Renal cortex interstitium (tissue), 11 donors: Measurements from ENCODE around the gene MEX3D. TPM values are rescaled to one million over a fixed set of nuclear protein-coding genes. Genes with fewer than 3 reads are reported as not detected.

ENCODE experiments used
- DNase-seq, 11 donors: peaks; one replicate each; pipeline ENCODE4 v3.0.0-alpha.2; 2013; ENCODE audit warnings: low read depth in 9 of 11, low spot score in 4 of 11; ENCODE audit errors: extremely low read depth in 1 of 11
- polyA plus RNA-seq, 3 donors: library from polyadenylated mRNA; unstranded; fragments of 120-200 nt; gene quantifications; one replicate each; pipeline ENCODE4 v1.2.1, GENCODE V29; 2013; ENCODE audit not compliant: insufficient read length in 3 of 3

Gene MEX3D
- polyA plus RNA-seq, 3 donors: 19.3 to 33.9 (median 28.2) TPM

- peak; percentile 86 to 93 (median 91) for DNase-seq
Measured at GRCh38 chr19:1605236-1606137, 37.4 kb upstream of the MEX3D start, which contains the start of gene UQCR11. Gene UQCR11, minus strand, starts transcription at chr19:1605462. Its CDS starts 53 bp downstream, at chr19:1605409.

GRCh38 chr19:1602091-1602707, 34.1 kb upstream of the MEX3D start:
- DNase-seq: no peak

GRCh38 chr19:1601613-1602064, 33.5 kb upstream of the MEX3D start:
- no peak for DNase-seq

DNA sequence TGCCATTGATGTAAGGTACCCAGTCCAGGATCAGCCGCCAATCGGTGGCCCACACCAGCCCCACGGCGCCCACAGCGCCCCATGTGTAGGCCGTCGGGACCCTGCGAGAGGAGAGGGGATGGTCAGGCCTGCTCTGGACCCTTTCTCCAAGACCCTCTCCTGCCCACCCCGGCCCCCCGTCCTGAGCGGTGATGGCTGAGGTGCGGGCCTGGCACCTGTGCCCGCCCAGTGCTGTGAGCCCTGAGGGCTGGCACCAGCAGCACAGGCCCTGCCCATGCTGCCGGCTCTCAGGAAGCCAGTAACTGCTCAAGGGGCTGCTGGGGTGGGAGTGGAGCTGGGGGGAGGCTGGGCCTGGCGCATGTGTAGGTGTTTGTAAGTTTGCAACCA, 31.3 kb upstream of the MEX3D start:
- no peak for DNase-seq

DNA sequence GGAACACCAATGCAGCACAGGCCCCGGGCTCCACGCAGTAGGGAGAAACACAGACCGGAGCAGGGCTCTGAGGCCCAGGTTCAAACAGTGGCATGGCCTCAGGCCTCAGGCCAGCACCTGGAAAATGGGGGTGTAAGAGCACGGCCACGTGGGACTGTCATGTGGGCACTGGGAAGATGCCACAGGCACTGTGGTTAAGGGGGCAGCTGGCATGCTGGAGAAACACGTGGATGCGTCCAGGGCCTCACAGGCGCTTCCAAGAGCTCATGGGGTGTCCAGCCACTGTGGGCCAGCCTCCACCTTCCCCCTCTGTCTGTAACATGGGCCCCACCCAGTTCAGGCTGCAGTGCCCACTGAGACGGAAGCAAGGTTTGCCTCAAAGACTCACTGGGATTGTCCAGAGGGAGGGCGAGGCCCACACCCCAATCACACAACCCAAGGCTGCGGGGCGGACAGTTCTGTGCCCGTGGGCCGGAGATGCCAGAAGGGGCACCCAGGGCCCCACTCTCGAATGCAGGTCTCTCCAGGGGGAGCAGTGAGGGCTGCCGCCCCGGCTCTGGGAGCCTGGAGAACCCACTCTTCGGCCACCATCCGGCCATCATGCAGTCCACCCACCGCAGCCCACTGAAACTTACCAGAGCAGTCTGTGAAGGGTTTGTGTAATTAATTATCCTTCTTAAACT, 30.8 kb upstream of the MEX3D start:
- no peak for DNase-seq

GRCh38 chr19:1593501-1593772, 25.3 kb upstream of the MEX3D start:
- DNase-seq: no peak

- peak; percentile 81 to 94 (median 89) for DNase-seq
Measured at GRCh38 chr19:1592755-1593500, 24.8 kb upstream of the MEX3D start, which contains the start of gene MBD3. Gene MBD3, minus strand, starts transcription at chr19:1592865. Its CDS starts 234 bp downstream, at chr19:1592631.

DNA sequence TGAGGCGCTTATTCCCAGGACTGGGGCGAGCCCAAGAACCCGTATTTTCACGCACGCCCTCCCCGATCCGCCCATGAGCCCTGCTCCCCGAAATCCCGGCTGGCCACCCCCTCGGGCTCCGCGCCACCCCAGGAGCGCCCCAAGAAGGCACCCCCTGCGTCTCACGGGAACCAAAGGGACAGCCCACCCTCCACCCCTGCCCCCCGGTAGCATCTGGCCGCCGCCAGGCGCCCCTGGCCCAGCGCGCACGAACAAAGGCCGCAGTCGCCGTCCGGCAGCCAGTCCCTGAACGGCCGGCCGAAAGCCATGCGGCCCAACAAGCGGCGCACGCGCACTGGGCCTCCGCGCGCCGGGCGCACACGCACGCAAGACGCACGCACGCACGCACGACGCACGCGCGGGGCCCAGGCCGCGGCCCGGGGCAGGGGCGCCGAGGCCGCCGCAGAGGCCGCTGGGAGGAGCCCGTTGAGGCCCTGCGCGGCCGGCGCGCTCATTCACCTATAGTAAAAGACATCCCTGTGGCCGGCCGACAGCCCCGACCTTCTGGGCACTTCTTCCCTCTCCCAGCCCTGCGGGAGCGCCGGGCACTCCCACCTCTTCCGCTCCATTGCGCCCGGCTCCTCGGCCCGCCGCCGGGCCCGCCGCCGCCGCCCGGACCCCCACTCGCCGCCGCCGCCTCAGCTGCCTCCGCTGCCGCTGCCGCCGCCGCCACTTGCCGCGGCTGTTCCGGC, 24.1 kb upstream of the MEX3D start:
- DNase-seq: peak; percentile 52 to 88 (median 83)

GRCh38 chr19:1591421-1592023, 23.4 kb upstream of the MEX3D start:
- no peak for DNase-seq

- no peak for DNase-seq
Measured at GRCh38 chr19:1590641-1591397, 22.7 kb upstream of the MEX3D start.

GRCh38 chr19:1587872-1588271, 19.7 kb upstream of the MEX3D start:
- DNase-seq: no peak

- DNase-seq: no peak
Measured at GRCh38 chr19:1585243-1585580, 17.1 kb upstream of the MEX3D start.

- DNase-seq: no peak
Measured at GRCh38 chr19:1584500-1585242, 16.5 kb upstream of the MEX3D start.

DNA sequence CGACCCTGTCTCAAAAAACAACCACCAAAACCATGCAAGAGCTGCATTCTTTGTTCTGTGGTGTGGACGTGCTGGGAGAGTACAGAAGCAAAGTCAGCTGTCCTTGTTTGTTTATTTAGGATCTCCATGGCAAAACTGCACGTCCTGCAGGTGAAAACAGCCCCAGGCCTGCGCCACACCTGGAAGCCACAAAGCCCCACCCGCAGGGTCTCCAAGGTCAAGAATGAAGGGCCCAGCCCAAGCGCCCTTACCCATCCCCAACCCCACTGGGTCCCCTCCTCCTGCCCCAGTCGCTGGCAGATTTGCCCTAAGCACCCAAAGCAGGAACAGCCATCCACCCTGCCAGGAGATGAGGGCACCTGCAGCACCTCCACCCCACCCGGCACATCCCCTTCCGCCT, 14.1 kb upstream of the MEX3D start:
- no peak for DNase-seq

GRCh38 chr19:1580957-1581356, 12.8 kb upstream of the MEX3D start:
- no peak for DNase-seq

DNA sequence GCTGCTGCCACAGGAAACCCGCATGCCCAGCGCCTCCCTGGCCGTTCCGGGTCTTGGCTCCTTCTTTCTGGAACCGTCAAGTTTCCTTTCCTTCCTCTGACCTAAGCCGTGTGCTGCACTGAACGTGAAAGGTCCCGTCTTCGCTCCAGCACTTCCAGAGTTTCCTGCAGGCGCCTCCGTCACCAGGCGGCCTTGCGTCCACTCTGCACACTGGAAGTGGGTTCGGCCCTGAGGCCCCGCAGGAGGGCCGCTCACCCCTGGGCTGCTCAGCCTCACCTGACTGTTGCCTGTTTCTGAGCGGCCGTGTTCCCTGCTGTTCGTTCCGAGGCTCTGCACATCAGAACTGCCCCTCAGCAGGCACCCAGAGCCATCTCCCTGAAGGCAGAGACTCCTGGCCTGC, 12.3 kb upstream of the MEX3D start:
- DNase-seq: no peak

DNA sequence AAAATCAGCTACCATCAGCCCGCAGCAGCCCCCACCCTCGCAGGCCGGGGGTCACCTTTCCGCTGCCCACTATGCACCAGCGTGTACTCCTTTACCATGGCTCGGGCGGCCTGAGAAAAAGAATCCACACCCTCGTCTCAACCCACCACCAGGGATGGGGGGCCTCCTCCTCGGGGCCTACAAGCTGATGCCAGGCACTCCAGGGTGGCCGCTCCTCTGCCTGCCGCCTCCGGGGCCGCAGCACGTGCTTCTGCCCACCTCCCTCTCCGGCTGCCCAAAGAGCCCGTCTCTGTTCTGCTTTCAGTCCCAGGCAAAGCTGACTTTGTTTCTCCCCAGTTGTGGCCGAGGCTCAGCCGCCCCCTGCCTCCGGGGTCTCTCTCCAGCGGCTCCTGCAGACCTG, 11.1 kb upstream of the MEX3D start:
- no peak for DNase-seq
